Lung (tissue), 12 donors: ENCODE data around the gene NMUR1. TPM values are rescaled to one million over a fixed set of nuclear protein-coding genes. Genes with fewer than 3 reads are reported as not detected.

Experiments
- ATAC-seq: fragments of 200-7000 bp; cut with Tn5 transposase; one replicate; pipeline ENCODE4 v1.9.1; 2020; ENCODE audit warnings: moderate number of reproducible peaks; ENCODE audit not compliant: insufficient read depth, low FRiP score
- DNase-seq, 3 donors: peaks; one replicate each; pipeline ENCODE4 v3.0.0-alpha.2; 2013 to 2017
- H3K27ac ChIP-seq, 2 donors: one replicate each; pipeline ENCODE4 v1.5.1; 2013; ENCODE audit warnings: mild to moderate bottlenecking in 2 of 2, moderate library complexity in 2 of 2, control low read depth in 1 of 2, inconsistent platforms in 1 of 2, low read depth in 1 of 2, low read length in 1 of 2
- H3K27me3 ChIP-seq, 3 donors: one replicate each; pipeline ENCODE4 v1.5.1; 2013; ENCODE audit warnings: low read length in 2 of 3; ENCODE audit not compliant: control insufficient read depth in 3 of 3, insufficient read depth in 3 of 3
- H3K36me3 ChIP-seq, 4 donors: one replicate each; pipeline ENCODE4 v1.5.1; 2013; ENCODE audit warnings: low read length in 4 of 4, mild to moderate bottlenecking in 1 of 4, moderate library complexity in 1 of 4; ENCODE audit not compliant: control insufficient read depth in 4 of 4, insufficient read depth in 4 of 4
- H3K4me1 ChIP-seq, 5 donors: one replicate each; pipeline ENCODE4 v1.5.1; 2013; ENCODE audit warnings: low read length in 5 of 5, mild to moderate bottlenecking in 2 of 5, moderate library complexity in 1 of 5; ENCODE audit not compliant: control insufficient read depth in 5 of 5, insufficient read depth in 5 of 5
- H3K4me3 ChIP-seq: one replicate; pipeline ENCODE4 v1.5.1; 2013; ENCODE audit warnings: mild to moderate bottlenecking, control low read depth, moderate library complexity
- H3K9ac ChIP-seq, 2 donors: one replicate each; pipeline ENCODE4 v1.5.1; 2013; ENCODE audit warnings: low read length in 2 of 2, control low read depth in 1 of 2; ENCODE audit not compliant: insufficient read depth in 1 of 2
- H3K9me3 ChIP-seq, 4 donors: one replicate each; pipeline ENCODE4 v1.5.1; 2013; ENCODE audit warnings: low read length in 3 of 4, mild to moderate bottlenecking in 1 of 4, moderate library complexity in 1 of 4; ENCODE audit not compliant: control insufficient read depth in 4 of 4, insufficient read depth in 3 of 4
- WGBS, 2 donors: extraction: QIAGEN DNeasy Blood & Tissue Kit; methylation state at CpG; one replicate each; pipeline ENCODE4 v1.1.7; 2013; 5-methylcytosine and 5-hydroxymethylcytosine counted together
- polyA plus RNA-seq, 2 donors: library from polyadenylated mRNA; stranded (reverse); fragments of 200-250 nt; gene quantifications; one replicate each; pipeline ENCODE4 v1.2.1, GENCODE V29; 2013
- total RNA-seq, 2 donors: library from RNA; depleted of rRNA in 1 of 2; stranded (reverse); fragments of >200 nt in 1 of 2; gene quantifications; one replicate each; pipeline ENCODE4 v1.2.1, GENCODE V29; 2014 to 2021
- TF ChIP-seq, protein P1 (sequence below): IDR thresholded peaks from 2 replicates; pipeline ENCODE4 v1.5.1; 2012; ENCODE audit warnings: mild to moderate bottlenecking; ENCODE audit errors: control extremely low read depth, extremely low read depth
- donor health status: control.
- donor health status: control.
- donor health status: Bipolar disorder and iron deficiency.
- donor health status: healthy.
- donor health status: DM: yes; HTN: yes; CAD: no.

Gene NMUR1
- total and polyA plus RNA-seq, 4 donors, result 0.65 to 1.2 (median 0.80) TPM

DNA sequence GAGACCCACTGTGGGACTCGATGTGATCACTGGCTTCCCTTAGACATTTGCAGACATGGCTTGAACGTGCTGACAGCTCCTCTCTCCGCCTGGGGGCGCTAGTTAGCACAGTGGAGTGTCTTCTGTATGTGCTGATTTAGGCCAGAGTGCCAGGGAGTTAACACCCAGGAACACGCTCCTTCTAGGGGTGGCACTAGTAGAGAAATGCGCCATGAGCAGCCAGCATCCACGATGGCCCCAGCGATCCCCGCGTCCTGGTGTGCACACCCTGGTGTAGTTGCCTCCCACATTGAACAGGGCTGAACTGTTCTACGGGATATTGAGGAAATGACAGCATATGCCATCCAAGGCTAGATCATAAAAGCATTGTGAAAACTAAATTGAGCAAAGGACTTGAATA, 11.4 kb upstream of the NMUR1 start:
- Histone ChIP-seq H3K4me3 (no peak overlapping the region), H3K9me3 (peaks cover 0 to 4% (median under 1%) of the 10 kb centered on the region in 4 donors), H3K9ac (no peak overlapping the region), H3K27ac (peak overlapping the region in 1 of 2 donors; percentile 30), H3K36me3 (no peaks in the 10 kb centered on the region), H3K4me1 (peaks cover 0 to 6% (median 2%) of the 10 kb centered on the region in 5 donors), H3K27me3 (no peaks in the 10 kb centered on the region)
- no peak for ATAC-seq
- TF ChIP-seq, protein P1, sequence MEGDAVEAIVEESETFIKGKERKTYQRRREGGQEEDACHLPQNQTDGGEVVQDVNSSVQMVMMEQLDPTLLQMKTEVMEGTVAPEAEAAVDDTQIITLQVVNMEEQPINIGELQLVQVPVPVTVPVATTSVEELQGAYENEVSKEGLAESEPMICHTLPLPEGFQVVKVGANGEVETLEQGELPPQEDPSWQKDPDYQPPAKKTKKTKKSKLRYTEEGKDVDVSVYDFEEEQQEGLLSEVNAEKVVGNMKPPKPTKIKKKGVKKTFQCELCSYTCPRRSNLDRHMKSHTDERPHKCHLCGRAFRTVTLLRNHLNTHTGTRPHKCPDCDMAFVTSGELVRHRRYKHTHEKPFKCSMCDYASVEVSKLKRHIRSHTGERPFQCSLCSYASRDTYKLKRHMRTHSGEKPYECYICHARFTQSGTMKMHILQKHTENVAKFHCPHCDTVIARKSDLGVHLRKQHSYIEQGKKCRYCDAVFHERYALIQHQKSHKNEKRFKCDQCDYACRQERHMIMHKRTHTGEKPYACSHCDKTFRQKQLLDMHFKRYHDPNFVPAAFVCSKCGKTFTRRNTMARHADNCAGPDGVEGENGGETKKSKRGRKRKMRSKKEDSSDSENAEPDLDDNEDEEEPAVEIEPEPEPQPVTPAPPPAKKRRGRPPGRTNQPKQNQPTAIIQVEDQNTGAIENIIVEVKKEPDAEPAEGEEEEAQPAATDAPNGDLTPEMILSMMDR, result no peak
- WGBS, 2 donors, result 58 to 73% methylated on average over 11 of the region's 11 CpGs
- no peak for DNase-seq

DNA sequence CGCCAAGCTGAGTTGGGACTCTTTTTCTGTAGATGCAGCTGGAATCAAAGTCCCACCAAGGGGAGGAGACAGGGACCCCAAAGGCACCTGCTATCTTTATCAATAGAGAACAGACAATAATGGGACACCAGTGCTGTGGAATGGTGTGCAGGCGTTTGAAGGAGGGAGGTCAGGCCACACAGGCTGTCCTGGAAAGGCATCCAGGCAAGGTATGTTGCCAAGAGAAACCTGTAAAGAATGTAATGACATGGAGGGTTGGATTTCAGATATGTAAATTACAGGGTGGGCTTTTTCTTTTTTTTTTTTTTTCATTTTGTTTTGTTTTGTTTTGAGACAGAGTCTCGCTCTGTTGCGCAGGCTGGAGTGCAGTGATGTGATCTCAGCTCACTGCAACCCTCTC, 9.7 kb upstream of the NMUR1 start:
- TF ChIP-seq, protein P1, result no peak
- Histone ChIP-seq H3K9me3 (peaks cover 0 to 4% (median under 1%) of the 10 kb centered on the region in 4 donors), H3K36me3 (no peaks in the 10 kb centered on the region), H3K27ac (no peak overlapping the region), H3K9ac (no peak overlapping the region), H3K27me3 (no peaks in the 10 kb centered on the region), H3K4me3 (no peak overlapping the region), H3K4me1 (peaks cover 0 to 5% (median 0%) of the 10 kb centered on the region in 5 donors)
- no peak for ATAC-seq
- 96 to 98% methylated on average over 4 of the region's 4 CpGs for WGBS, 2 donors
- no peak for DNase-seq

DNA sequence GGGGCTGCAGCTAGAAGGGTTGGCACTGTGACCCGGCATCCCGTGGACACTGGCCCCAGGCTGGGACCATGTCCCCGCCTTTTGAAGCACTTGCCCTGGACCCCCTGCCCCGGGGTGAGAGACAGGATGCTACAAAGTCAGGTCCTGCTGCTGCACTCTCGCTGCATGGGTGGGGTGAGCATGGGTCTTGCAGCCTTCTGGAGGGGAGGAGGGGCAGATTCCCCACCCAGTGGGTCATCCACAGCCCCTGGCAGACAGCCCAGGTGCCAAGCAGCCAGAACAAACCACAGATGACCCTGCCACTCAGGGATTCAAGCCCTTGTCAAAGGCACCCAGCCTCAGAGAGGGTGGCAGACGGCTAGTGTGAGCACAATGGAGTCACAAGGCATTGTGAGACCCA, 5.7 kb upstream of the NMUR1 start:
- 72 to 84% methylated on average over 6 of the region's 6 CpGs for WGBS, 2 donors
- H3K9ac ChIP-seq, result no peak overlapping the region
- H3K27ac ChIP-seq, result no peak overlapping the region
- no peaks in the 10 kb centered on the region for H3K36me3 ChIP-seq
- H3K27me3 ChIP-seq, result no peaks in the 10 kb centered on the region
- H3K9me3 ChIP-seq, result no peaks in the 10 kb centered on the region
- no peak overlapping the region for H3K4me3 ChIP-seq
- ATAC-seq (no peak), DNase-seq (no peak)
- peaks cover 0 to 9% (median 0%) of the 10 kb centered on the region in 5 donors for H3K4me1 ChIP-seq
- TF ChIP-seq, protein P1, result no peak

DNA sequence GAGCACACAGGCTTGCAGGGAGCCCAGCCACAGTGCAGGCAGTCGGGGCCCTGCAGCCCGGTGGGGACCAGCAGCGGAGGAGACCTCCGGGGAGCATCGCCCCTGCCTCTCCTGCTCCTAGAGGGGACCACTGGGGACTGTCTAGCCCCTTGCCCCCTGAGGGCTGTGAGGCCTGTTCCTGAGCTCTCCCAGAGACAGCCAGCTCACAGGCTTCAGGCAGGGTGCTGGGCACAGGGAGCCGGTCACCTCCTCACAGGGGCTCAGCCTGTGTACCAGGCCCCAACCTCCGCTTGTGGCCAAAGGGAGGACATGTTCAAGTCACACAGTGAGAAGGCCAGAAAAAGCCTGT, 3.5 kb upstream of the NMUR1 start:
- H3K4me3 ChIP-seq, result no peak overlapping the region
- WGBS, 2 donors, result 93 to 95% methylated on average over 7 of the region's 7 CpGs
- DNase-seq, result no peak
- no peaks in the 10 kb centered on the region for H3K36me3 ChIP-seq
- H3K27ac ChIP-seq, result no peak overlapping the region
- H3K4me1 ChIP-seq, result peaks cover 0 to 16% (median 4%) of the 10 kb centered on the region in 5 donors
- H3K27me3 ChIP-seq, result peaks cover 0 to 6% (median 2%) of the 10 kb centered on the region in 3 donors
- ATAC-seq, result no peak
- TF ChIP-seq, protein P1, result no peak
- no peak overlapping the region for H3K9ac ChIP-seq
- no peaks in the 10 kb centered on the region for H3K9me3 ChIP-seq
